GM12873 (cell line): ENCODE results near the gene PIGK.

Source experiments
- TF ChIP-seq, protein P1 (sequence below): IDR thresholded peaks from 2 replicates; pipeline ENCODE4 v1.5.1; 2012; ENCODE audit warnings: low read depth, mild to moderate bottlenecking, moderate library complexity, low read length, control low read depth; ENCODE audit not compliant: insufficient read depth; ENCODE audit errors: missing control alignments

The PIGK gene

GRCh38 chr1:77064246-77064645 lies 155.0 kb downstream of the PIGK start:
- TF ChIP-seq, protein P1, sequence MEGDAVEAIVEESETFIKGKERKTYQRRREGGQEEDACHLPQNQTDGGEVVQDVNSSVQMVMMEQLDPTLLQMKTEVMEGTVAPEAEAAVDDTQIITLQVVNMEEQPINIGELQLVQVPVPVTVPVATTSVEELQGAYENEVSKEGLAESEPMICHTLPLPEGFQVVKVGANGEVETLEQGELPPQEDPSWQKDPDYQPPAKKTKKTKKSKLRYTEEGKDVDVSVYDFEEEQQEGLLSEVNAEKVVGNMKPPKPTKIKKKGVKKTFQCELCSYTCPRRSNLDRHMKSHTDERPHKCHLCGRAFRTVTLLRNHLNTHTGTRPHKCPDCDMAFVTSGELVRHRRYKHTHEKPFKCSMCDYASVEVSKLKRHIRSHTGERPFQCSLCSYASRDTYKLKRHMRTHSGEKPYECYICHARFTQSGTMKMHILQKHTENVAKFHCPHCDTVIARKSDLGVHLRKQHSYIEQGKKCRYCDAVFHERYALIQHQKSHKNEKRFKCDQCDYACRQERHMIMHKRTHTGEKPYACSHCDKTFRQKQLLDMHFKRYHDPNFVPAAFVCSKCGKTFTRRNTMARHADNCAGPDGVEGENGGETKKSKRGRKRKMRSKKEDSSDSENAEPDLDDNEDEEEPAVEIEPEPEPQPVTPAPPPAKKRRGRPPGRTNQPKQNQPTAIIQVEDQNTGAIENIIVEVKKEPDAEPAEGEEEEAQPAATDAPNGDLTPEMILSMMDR = no peak

GRCh38 chr1:77063118-77063517 lies 156.1 kb downstream of the PIGK start:
- TF ChIP-seq, protein P1 = no peak

DNA sequence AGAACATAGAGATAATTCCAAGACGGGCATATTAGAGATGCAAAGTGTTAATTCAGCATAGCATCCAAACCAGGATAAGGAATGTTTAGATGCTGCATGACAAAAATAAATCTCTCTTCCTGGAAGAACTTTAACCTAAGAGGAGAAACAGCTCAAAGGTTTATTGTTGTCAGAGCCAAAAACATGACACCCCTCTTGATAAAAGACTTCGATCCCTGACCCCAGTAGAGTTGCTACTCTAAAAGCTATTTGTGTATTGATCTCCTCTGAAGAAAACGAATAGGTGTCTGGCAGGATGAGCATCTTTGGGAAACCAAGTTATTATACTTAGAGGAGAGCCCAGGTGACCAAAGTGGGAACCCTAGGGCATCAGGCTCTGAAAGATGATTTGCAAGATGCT lies 158.1 kb downstream of the PIGK start:
- TF ChIP-seq, protein P1 = no peak

DNA sequence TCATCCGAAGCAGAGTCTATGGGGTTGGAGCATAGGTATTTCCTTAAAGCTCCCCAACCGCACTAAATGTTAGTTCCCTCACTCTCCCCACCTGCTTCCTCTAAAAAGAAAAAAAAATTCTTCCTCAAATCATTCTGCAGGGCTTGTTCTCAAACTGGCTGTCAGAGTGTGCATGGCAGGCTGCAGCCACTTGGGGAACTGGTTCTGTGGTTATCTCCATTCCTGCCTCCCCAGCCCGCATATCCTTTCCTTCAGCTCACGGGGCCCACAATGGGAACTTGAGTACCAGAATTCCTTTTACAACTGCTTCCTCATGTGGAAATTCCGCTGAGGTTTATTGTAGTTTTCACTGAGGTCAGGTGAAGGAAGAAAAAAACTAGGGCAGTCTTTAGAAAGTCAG lies 159.2 kb downstream of the PIGK start:
- TF ChIP-seq, protein P1 = no peak

DNA sequence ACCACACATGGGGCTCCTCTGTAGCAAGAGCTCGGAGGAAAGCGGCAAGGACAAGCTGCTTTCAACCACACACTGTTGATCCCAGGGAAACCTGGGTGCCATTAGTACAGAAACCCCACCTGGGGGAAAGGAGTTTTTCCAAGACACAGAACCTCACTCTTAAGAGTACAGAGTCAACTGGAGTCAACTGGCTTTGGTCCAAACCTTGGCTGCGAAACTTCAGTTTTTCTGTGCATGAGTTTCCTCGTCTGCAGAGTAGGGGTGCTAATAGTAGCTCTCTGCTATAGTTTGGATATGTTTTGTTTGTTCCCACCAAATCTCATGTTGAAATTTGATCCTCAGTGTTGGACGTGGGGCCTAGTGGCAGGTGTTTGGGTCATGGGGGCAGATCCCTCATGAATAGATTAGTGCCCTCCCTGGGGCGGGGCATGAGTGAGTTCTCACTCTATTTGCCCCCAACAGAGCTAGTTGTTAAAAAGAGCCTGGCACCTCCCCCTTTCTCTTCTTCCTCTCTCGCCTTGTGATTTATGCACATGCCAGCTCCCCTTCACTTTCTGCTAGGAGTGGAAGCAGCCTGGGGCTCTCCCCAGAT lies 161.1 kb downstream of the PIGK start:
- TF ChIP-seq, protein P1 = no peak

DNA sequence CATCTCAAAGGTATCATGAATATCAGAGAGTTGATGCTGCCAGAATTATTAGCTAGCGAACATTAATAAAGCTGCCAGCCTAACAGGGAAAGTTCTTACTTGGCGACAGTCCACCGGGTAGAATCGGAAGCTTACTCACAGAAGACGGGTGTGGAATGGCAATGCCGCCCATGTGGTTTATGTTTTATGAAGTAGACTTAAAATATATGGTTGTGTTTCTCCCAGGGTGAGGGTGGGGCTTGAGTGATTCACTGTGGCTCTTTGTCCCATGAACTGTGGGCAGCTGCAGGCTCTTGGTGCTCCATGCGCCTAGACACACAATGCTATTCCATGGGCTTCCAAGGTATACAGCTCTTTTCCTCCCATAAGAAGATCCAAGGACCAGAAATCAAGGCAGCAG lies 162.7 kb downstream of the PIGK start:
- TF ChIP-seq, protein P1 = no peak

DNA sequence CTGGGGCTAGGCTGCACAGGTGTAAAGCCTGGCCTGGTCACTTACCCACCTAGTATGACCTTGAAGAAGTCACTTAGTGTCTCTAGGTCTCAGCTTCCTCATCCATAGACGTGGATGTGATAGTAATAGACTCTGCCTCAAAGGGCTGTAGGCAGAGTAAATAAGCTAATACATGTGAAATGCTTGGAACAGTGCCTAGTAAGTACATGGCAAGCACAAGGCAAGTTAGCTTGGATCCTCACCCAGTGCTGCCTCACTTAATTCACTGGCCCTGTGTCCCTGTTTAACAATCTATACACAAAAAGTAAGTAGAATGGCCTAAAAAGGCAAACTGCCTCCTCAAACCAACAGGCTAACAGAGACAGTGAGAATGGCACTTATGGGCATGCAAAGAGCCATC lies 167.8 kb downstream of the PIGK start:
- TF ChIP-seq, protein P1 = no peak
